PFSK-1 (cell line): ENCODE data around the gene PXDN.

Source experiments
- REST ChIP-seq, 2 experiments: IDR thresholded peaks; 2 replicates each; pipeline versions ENCODE4 v1.6.1 to v1.8.0; 2011 to 2012; ENCODE audit warnings: low read depth in 2 of 2, low read length in 2 of 2, control low read depth in 1 of 2, inconsistent platforms in 1 of 2, mild to moderate bottlenecking in 1 of 2, moderate library complexity in 1 of 2; ENCODE audit not compliant: insufficient read depth in 1 of 2
- SIN3A ChIP-seq: IDR thresholded peaks from 2 replicates; pipeline ENCODE4 v1.6.1; 2012; ENCODE audit warnings: mild to moderate bottlenecking, low read length, moderate library complexity, borderline replicate concordance; ENCODE audit not compliant: insufficient read depth

GRCh38 chr2:1603059-1603458, 141.3 kb downstream of the PXDN start:
- no peak for TF ChIP-seq SIN3A
- TF ChIP-seq REST (IDR thresholded peaks at IDR 0.05; ENCODE audit: insufficient read depth in 1 of 2, low read depth in 2 of 2, low read length in 2 of 2) = no peak
